Measurements from ENCODE around the gene FRMPD4.

DNA sequence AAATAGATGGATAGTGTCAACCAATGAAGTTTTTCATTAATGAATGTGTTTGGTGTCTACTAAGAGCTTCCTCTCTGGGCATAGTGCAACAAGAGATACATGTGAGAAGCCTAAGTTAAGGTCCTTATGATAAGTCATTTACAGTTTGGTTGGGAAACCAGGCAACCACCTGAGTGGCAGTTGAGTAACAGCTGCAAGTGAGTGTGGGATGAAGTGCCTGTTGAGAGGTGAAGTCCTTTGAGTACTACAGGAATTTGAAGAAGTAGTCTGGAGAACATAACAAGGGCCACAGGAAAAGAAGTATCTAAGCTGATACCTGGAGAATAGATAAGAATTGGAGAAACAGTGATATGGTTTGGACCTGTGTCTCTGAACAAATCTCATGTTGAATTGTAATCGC is 48.5 kb upstream of the FRMPD4 start:
- TF ChIP-seq POLR2A (IDR thresholded peaks at IDR 0.05; ENCODE audit: low read length) (no peak), GATA1 (IDR thresholded peaks at IDR 0.05; ENCODE audit: low read depth, low read length) (no peak)
